HepG2 (cell line): ENCODE results near the gene TAAR9. TPM values are rescaled to one million over a fixed set of nuclear protein-coding genes. Genes with fewer than 3 reads are reported as not detected.

Source experiments
- BRCA1 ChIP-seq: sonication (generic); formaldehyde crosslinking; IDR thresholded peaks from 2 replicates; pipeline ENCODE4 v1.4.0; 2020; ENCODE audit warnings: missing genetic modification reagents
- E2F1 ChIP-seq: sonication (generic); formaldehyde crosslinking; IDR thresholded peaks from 2 replicates; pipeline ENCODE4 v1.5.0; 2020; ENCODE audit warnings: missing genetic modification reagents
- GMEB1 ChIP-seq: sonication (generic); formaldehyde crosslinking; IDR thresholded peaks from 2 replicates; pipeline ENCODE4 v1.5.1; 2020; ENCODE audit warnings: missing genetic modification reagents, mild to moderate bottlenecking, borderline replicate concordance
- MLX ChIP-seq: IDR thresholded peaks from 2 replicates; pipeline ENCODE4 v1.6.1; 2016
- MYNN ChIP-seq: sonication (generic); formaldehyde crosslinking; IDR thresholded peaks from 2 replicates; pipeline ENCODE4 v1.4.0; 2020; ENCODE audit warnings: mild to moderate bottlenecking, low read depth, missing genetic modification reagents
- NR2C2 ChIP-seq: sonication (generic); formaldehyde crosslinking; IDR thresholded peaks from 2 replicates; pipeline ENCODE4 v1.4.0; 2020; ENCODE audit warnings: missing genetic modification reagents, mild to moderate bottlenecking, moderate library complexity, borderline replicate concordance
- RERE ChIP-seq: IDR thresholded peaks from 2 replicates; pipeline ENCODE4 v1.6.1; 2016; ENCODE audit warnings: low read depth, missing genetic modification reagents, missing compliant biosample characterization
- SAFB2 ChIP-seq: sonication (generic); formaldehyde crosslinking; IDR thresholded peaks from 2 replicates; pipeline ENCODE4 v1.5.1; 2020; ENCODE audit warnings: missing genetic modification reagents, low read depth, mild to moderate bottlenecking, borderline replicate concordance
- SATB2 ChIP-seq: sonication (generic); formaldehyde crosslinking; IDR thresholded peaks from 2 replicates; pipeline ENCODE4 v1.5.0; 2020; ENCODE audit warnings: missing genetic modification reagents
- ZMAT3 ChIP-seq: sonication (generic); formaldehyde crosslinking; conservative IDR thresholded peaks from 2 replicates; pipeline ENCODE4 v1.7.0; 2021; ENCODE audit warnings: missing genetic modification reagents
- ZNF513 ChIP-seq: sonication (generic); formaldehyde crosslinking; conservative IDR thresholded peaks from 2 replicates; pipeline ENCODE4 v1.5.0; 2020; ENCODE audit warnings: missing genetic modification reagents
- ZNF574 ChIP-seq: sonication (generic); formaldehyde crosslinking; IDR thresholded peaks from 2 replicates; pipeline ENCODE4 v1.4.0; 2020; ENCODE audit warnings: missing genetic modification reagents
- polyA plus RNA-seq, 8 experiments: library from polyadenylated mRNA; depleted of rRNA in 3 of 8; stranded (reverse) in 7 of 8; unstranded in 1 of 8; fragments of >200 nt; fragmentation: Illumina TruSeq in 4 of 8; extraction: Trizol in 4 of 8; gene quantifications; 2 replicates each; pipeline versions ENCODE4 v1.2.1 to v1.2.3, GENCODE V29; 2011 to 2016; ENCODE audit warnings: low read depth in 4 of 8, missing spikeins in 1 of 8, mixed read lengths in 1 of 8; ENCODE audit not compliant: insufficient read depth in 1 of 8
- total RNA-seq, 5 experiments: library from RNA; depleted of rRNA; stranded (reverse); fragments of >200 nt; fragmentation: Illumina TruSeq; extraction: Trizol; gene quantifications; 2 replicates each; pipeline ENCODE4 v1.2.3, GENCODE V29; 2016; ENCODE audit warnings: low read depth in 1 of 5

Gene TAAR9
- total and polyA plus RNA-seq, 2 of the 13 experiments (the other 11 are each of a cell fraction or from before 2014, with no cell fraction given): 0.07 TPM; not detected in 1

GRCh38 chr6:132512638-132513632 lies 25.1 kb upstream of the TAAR9 start, which contains the start of gene STX7 (continued):
- no peak for TF ChIP-seq RERE
- 0 out of 2 replicates have a peak, but pooled peaks have one; percentile 47 for TF ChIP-seq SATB2
- TF ChIP-seq ZMAT3 (CRISPR knock-in tag): peak; percentile 73; the same call in 1 of the 2 replicates
- peak; percentile 57; the same call in 1 of the 2 replicates for TF ChIP-seq NR2C2 (CRISPR knock-in tag)
- TF ChIP-seq SAFB2 (CRISPR knock-in tag): peak; percentile 80; the same call in 1 of the 2 replicates
- TF ChIP-seq MYNN (CRISPR knock-in tag): peak; percentile 55; the same call in 1 of the 2 replicates
- no peak for TF ChIP-seq ZNF513 (CRISPR knock-in tag)
- peak; percentile 67; the same call in 1 of the 2 replicates for TF ChIP-seq GMEB1
- peak; percentile 65; the same call in 1 of the 2 replicates for TF ChIP-seq BRCA1 (CRISPR knock-in tag)
- 0 out of 2 replicates have a peak, but pooled peaks have one; percentile 43 for TF ChIP-seq MLX (CRISPR knock-in tag)
- TF ChIP-seq E2F1 (CRISPR knock-in tag): peak; percentile 47; the same call in 1 of the 2 replicates
- peak; percentile 83 for TF ChIP-seq ZNF574 (CRISPR knock-in tag)
